Measurements from ENCODE around the gene RNF115. TPM values are rescaled to one million over a fixed set of nuclear protein-coding genes. Genes with fewer than 3 reads are reported as not detected.

RNF115 gene
- polyA plus RNA-seq, 1 donor from 2014 or later: 22.3 TPM

DNA sequence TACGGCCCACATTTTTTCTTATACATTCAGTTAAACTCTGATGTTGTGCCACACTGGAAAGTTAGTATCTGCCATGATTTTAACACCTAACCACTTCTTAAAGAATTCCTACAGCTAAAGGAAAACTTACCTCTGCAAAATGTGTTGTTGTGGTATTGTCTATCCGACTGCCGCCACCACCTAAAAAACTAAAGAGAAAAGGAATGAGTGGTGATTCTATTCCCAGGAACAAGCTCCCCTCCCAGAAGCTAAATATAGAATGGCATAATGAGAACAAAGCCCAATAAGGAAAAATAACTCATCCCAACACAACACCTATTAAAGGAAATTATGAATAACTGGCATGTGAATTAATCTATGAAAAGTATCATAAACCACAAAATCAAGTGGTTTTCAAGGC, 39.5 kb downstream of the RNF115 start:
- Histone ChIP-seq H3K9me2 (ENCODE audit: insufficient read depth, low read length) (no peaks in the 10 kb centered on the region), H3F3A (ENCODE audit: insufficient read depth, low read length, poor library complexity, severe bottlenecking) (no peaks in the 10 kb centered on the region), H3K9ac (ENCODE audit: low read length) (no peak overlapping the region), H3K79me2 (replicated peaks; ENCODE audit: insufficient read depth, low read length) (no peaks in the 10 kb centered on the region), H3K27ac (ENCODE audit: low read length) (no peak overlapping the region), H3K9me3 (ENCODE audit: low read length) (no peaks in the 10 kb centered on the region), H3K36me3 (ENCODE audit: insufficient read depth, low read length) (no peaks in the 10 kb centered on the region), H3K4me3 (ENCODE audit: low read length) (no peak overlapping the region), H3K27me3 (ENCODE audit: insufficient read depth, low read depth, low read length) (no peaks in the 10 kb centered on the region), H4K20me1 (ENCODE audit: insufficient read depth) (no peaks in the 10 kb centered on the region), H3K4me2 (ENCODE audit: low read length) (no peak overlapping the region), H2AFZ (ENCODE audit: low read depth, low read length) (no peak overlapping the region)
- TF ChIP-seq EP300 (conservative IDR thresholded peaks at IDR 0.05; ENCODE audit: poor library complexity, severe bottlenecking) (no peak), EZH2 (IDR thresholded peaks at IDR 0.05; ENCODE audit: borderline replicate concordance, insufficient read depth, low read length, poor library complexity, severe bottlenecking) (no peak), POLR2AphosphoS5 (IDR thresholded peaks at IDR 0.05) (no peak), SMC3 (conservative IDR thresholded peaks at IDR 0.05; ENCODE audit: poor library complexity) (no peak), MXI1 (conservative IDR thresholded peaks at IDR 0.05; ENCODE audit: poor library complexity, severe bottlenecking) (no peak), TAF1 (IDR thresholded peaks at IDR 0.05; ENCODE audit: low read depth) (no peak)
- TF ChIP-seq, protein P1, sequence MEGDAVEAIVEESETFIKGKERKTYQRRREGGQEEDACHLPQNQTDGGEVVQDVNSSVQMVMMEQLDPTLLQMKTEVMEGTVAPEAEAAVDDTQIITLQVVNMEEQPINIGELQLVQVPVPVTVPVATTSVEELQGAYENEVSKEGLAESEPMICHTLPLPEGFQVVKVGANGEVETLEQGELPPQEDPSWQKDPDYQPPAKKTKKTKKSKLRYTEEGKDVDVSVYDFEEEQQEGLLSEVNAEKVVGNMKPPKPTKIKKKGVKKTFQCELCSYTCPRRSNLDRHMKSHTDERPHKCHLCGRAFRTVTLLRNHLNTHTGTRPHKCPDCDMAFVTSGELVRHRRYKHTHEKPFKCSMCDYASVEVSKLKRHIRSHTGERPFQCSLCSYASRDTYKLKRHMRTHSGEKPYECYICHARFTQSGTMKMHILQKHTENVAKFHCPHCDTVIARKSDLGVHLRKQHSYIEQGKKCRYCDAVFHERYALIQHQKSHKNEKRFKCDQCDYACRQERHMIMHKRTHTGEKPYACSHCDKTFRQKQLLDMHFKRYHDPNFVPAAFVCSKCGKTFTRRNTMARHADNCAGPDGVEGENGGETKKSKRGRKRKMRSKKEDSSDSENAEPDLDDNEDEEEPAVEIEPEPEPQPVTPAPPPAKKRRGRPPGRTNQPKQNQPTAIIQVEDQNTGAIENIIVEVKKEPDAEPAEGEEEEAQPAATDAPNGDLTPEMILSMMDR (IDR thresholded peaks at IDR 0.05; ENCODE audit: poor library complexity, severe bottlenecking): no peak
- TF ChIP-seq, protein P2, sequence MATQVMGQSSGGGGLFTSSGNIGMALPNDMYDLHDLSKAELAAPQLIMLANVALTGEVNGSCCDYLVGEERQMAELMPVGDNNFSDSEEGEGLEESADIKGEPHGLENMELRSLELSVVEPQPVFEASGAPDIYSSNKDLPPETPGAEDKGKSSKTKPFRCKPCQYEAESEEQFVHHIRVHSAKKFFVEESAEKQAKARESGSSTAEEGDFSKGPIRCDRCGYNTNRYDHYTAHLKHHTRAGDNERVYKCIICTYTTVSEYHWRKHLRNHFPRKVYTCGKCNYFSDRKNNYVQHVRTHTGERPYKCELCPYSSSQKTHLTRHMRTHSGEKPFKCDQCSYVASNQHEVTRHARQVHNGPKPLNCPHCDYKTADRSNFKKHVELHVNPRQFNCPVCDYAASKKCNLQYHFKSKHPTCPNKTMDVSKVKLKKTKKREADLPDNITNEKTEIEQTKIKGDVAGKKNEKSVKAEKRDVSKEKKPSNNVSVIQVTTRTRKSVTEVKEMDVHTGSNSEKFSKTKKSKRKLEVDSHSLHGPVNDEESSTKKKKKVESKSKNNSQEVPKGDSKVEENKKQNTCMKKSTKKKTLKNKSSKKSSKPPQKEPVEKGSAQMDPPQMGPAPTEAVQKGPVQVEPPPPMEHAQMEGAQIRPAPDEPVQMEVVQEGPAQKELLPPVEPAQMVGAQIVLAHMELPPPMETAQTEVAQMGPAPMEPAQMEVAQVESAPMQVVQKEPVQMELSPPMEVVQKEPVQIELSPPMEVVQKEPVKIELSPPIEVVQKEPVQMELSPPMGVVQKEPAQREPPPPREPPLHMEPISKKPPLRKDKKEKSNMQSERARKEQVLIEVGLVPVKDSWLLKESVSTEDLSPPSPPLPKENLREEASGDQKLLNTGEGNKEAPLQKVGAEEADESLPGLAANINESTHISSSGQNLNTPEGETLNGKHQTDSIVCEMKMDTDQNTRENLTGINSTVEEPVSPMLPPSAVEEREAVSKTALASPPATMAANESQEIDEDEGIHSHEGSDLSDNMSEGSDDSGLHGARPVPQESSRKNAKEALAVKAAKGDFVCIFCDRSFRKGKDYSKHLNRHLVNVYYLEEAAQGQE (IDR thresholded peaks at IDR 0.05; ENCODE audit: borderline replicate concordance): no peak

DNA sequence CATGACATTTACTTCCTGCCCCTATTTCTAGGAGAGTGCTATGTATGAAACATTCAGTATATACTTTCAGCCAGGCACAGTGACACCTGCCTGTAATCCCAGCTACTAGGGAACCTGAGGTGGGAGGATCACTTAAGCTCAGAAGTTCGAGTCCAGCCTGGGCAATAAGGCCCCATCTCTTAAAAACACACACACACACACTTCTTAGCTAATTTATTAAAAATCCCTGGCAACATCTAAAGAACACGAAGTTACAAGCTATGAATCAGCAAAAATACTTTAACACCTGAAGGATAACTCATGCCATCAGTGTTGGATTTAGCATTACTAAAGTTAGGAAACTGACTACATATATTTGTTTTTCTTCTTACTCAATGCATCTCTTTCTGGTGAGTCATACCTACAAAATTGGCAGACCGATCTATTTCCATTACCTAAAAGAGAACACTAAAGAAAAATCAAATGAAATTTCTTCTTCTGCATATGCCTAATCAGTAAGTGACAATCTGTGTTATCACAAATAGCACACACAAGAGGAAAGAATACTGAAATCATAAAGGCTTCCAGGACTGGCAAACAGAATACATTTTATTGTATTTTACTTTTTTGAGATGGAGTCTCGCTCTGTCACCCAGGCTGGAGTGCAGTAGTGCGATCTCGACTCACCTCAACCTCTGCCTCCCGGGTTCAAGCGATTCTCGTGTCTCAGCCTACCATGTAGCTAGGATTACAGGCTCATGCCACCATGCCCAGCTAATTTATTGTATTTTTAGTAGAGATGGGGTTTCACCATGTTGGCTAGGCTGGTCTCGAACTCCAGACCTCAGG, 41.4 kb downstream of the RNF115 start:
- Histone ChIP-seq H2AFZ (ENCODE audit: low read depth, low read length) (no peak overlapping the region), H3K27ac (ENCODE audit: low read length) (no peak overlapping the region), H4K20me1 (ENCODE audit: insufficient read depth) (no peaks in the 10 kb centered on the region), H3F3A (ENCODE audit: insufficient read depth, low read length, poor library complexity, severe bottlenecking) (no peaks in the 10 kb centered on the region), H3K4me3 (ENCODE audit: low read length) (no peak overlapping the region), H3K9me3 (ENCODE audit: low read length) (no peaks in the 10 kb centered on the region), H3K27me3 (ENCODE audit: insufficient read depth, low read depth, low read length) (no peaks in the 10 kb centered on the region), H3K79me2 (replicated peaks; ENCODE audit: insufficient read depth, low read length) (no peaks in the 10 kb centered on the region), H3K9ac (ENCODE audit: low read length) (no peak overlapping the region), H3K36me3 (ENCODE audit: insufficient read depth, low read length) (no peaks in the 10 kb centered on the region), H3K9me2 (ENCODE audit: insufficient read depth, low read length) (no peaks in the 10 kb centered on the region), H3K4me2 (ENCODE audit: low read length) (no peak overlapping the region)
- TF ChIP-seq, protein P2 (IDR thresholded peaks at IDR 0.05; ENCODE audit: borderline replicate concordance): no peak
- TF ChIP-seq POLR2AphosphoS5 (IDR thresholded peaks at IDR 0.05) (no peak), EZH2 (IDR thresholded peaks at IDR 0.05; ENCODE audit: borderline replicate concordance, insufficient read depth, low read length, poor library complexity, severe bottlenecking) (no peak), SMC3 (conservative IDR thresholded peaks at IDR 0.05; ENCODE audit: poor library complexity) (no peak), RAD21 (conservative IDR thresholded peaks at IDR 0.05) (no peak), TAF1 (IDR thresholded peaks at IDR 0.05; ENCODE audit: low read depth) (no peak), MXI1 (conservative IDR thresholded peaks at IDR 0.05; ENCODE audit: poor library complexity, severe bottlenecking) (no peak)
- TF ChIP-seq, protein P1 (IDR thresholded peaks at IDR 0.05; ENCODE audit: poor library complexity, severe bottlenecking): no peak

Data from neural cell (in vitro differentiated cells).